GM12864 (cell line): ENCODE measurements around the gene OR10A6.
A peak's percentile ranks its signal among the peaks of the same experiment; 100 is the strongest.

Experiments
- DNase-seq: peaks from one replicate; pipeline ENCODE4 v3.0.0-alpha.2; 2011; ENCODE audit warnings: low read depth
- H3K4me3 ChIP-seq: 2 replicates; pipeline ENCODE4 v1.5.1; 2011; ENCODE audit warnings: mild to moderate bottlenecking, low read depth, low read length, control low read depth
- CTCF ChIP-seq: IDR thresholded peaks from 2 replicates; pipeline ENCODE4 v1.5.1; 2011; ENCODE audit warnings: low read depth, mild to moderate bottlenecking, moderate library complexity, low read length, control low read depth, inconsistent platforms; ENCODE audit errors: missing control alignments

Gene OR10A6

GRCh38 chr11:7894251-7894650 is 36.8 kb downstream of the OR10A6 start:
- no peak for DNase-seq
- TF ChIP-seq CTCF = no peak
- H3K4me3 ChIP-seq = no peak overlapping the region

GRCh38 chr11:7893796-7894195 is 37.3 kb downstream of the OR10A6 start:
- no peak for TF ChIP-seq CTCF
- no peak for DNase-seq
- no peak overlapping the region for H3K4me3 ChIP-seq

- peak; percentile 68 for TF ChIP-seq CTCF
- H3K4me3 ChIP-seq = no peak overlapping the region
- DNase-seq = peak; percentile 24
Measured at GRCh38 chr11:7892840-7893254, 38.2 kb downstream of the OR10A6 start.

GRCh38 chr11:7892059-7892699 is 38.9 kb downstream of the OR10A6 start:
- peak; percentile 10 for DNase-seq
- no peak overlapping the region for H3K4me3 ChIP-seq
- no peak for TF ChIP-seq CTCF

- no peak for TF ChIP-seq CTCF
- no peak overlapping the region for H3K4me3 ChIP-seq
- DNase-seq = no peak
Measured at GRCh38 chr11:7890417-7891172, 40.5 kb downstream of the OR10A6 start.

GRCh38 chr11:7889985-7890384 is 41.1 kb downstream of the OR10A6 start:
- no peak overlapping the region for H3K4me3 ChIP-seq
- no peak for TF ChIP-seq CTCF
- no peak for DNase-seq

- TF ChIP-seq CTCF = no peak
- no peak overlapping the region for H3K4me3 ChIP-seq
- DNase-seq = no peak
Measured at GRCh38 chr11:7882860-7883259, 48.2 kb downstream of the OR10A6 start.
